8988T (cell line): ENCODE results near the gene AP3M1.

Experiments
- DNase-seq: peaks from one replicate; pipeline ENCODE4 v3.0.0; 2011

AP3M1 gene

GRCh38 chr10:74079028-74079935 lies 71.3 kb downstream of the AP3M1 start:
- no peak for DNase-seq

GRCh38 chr10:74078037-74078436 lies 72.6 kb downstream of the AP3M1 start:
- no peak for DNase-seq

DNA sequence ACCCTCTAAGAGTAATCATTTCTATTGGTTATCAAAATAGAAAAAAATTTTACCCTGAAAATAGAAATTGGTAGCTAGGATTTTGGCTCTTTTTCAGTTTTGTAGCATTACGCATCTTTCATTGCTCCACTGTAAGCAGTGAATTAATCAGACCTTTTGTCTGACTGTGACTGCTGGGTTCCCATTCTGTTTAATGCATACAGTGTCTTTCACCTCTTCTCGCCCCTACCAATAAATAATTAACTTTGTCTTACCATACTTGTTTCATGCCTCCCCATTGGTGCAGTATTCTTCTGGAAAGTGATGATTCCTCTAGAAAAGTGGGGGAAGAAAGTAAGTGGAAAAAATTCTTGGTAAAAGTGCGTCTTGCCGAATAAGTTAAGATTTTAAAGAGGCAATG lies 73.2 kb downstream of the AP3M1 start:
- no peak for DNase-seq

GRCh38 chr10:74076961-74077360 lies 73.7 kb downstream of the AP3M1 start:
- no peak for DNase-seq

DNA sequence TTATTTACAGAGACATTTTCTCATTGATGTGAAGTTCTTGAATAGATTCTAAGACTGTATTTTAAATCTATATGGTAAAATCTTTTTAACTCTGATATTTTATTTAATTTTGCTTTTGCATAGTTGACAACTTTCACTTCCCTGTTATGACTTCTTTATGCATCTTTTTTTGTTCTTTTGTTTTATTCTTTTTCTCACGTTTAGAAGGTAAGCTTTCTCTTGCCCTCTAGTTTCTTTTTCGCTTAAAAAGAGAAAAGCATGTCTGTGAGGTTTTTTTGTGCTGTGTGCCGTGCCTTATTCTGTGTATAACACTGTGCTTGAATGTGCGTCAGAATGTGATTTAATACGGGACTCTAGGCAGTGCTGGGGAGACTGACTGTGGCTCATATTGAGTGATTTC lies 74.7 kb downstream of the AP3M1 start:
- DNase-seq, result no peak

DNA sequence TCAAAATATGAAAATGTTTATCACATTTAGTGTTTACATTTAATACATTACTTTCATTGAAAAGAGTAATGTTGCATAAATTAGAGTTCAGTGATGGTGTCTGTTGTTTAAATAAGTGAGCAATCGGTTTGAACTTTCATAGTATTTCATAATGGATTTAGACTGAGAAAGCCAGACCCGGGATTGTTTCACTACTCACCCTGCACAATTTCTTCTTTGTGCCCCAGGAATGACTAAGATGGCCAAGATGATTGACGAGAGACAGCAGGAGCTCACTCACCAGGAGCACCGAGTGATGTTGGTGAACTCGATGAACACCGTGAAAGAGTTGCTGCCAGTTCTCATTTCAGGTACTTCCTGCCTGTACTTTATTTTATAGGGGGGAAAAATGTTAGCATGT lies 78.1 kb downstream of the AP3M1 start:
- no peak for DNase-seq

DNA sequence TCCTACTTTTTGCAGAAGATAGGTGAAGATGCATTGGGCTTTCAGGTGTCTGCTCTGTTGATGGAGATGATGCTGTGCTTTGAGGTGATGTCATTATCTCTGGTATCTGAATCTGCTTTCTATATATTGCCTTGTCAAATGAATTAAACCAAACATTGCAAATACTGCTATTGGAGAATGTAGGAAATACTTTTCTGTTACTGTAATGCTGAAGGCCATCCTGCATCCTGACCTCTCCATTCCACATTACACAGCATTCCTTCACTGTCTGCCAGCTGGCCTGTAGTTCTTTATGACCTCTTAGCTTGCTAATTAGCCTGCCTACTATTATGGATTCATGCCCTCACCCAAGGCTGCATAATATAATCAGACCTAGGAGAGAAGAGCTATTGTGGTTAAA lies 79.5 kb downstream of the AP3M1 start:
- no peak for DNase-seq
